ENCODE results near the gene AMBRA1.

DNA sequence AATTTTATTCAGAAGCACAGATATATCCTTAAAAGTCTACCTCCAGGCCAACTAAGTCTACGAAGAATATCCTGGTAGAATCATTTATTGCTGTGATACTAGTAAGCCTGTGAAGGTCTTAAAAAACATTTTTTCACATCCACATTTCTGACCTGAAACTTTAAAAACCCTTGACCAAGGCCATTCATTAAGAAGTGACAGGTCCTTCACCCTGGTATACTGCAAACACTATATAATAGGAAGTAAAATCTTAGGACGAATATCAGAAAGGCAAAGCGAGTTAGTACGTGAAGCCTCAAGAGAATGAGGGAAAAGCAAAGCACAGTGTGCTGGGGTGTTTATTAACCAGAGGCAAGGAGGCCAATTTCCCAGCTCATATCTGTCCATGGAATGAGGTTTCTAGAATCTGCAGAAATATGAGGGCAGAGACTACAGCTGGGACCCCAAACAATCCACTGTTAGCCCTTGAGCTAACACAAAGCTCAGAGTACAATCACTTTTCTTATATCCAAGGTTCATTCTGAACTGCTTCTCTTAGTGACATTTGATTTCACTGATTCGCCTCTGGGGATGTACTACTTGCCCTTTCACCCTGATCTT lies 71.0 kb downstream of the AMBRA1 start:
- TF ChIP-seq CTCF (conservative IDR thresholded peaks at IDR 0.05; ENCODE audit: low read length) (0 out of 2 replicates have a peak, but pooled peaks have one; percentile 12), EZH2phosphoT487 (IDR thresholded peaks at IDR 0.05; ENCODE audit: borderline replicate concordance, low read depth, low read length) (no peak)
